ENCODE results near the gene OR4D5.

DNA sequence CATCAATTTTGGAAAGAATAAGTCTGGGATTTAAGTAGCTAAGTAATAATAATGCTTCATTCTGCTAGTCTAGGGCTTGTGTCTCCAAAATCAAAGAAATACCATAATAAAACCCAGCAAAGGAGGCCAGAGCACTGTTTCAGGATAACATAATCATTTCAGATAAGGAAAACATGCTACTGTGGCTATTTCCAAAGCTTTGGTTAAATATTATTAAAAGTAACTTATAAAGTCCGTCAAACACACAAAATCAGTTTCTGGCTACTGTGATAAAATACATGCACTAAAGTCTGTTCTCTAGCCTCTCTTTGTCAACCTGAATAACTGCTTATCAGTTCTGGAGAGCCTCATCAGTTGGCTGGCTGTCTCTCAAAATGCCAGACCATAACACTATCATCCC is 5.7 kb downstream of the OR4D5 start:
- TF ChIP-seq, protein P1, sequence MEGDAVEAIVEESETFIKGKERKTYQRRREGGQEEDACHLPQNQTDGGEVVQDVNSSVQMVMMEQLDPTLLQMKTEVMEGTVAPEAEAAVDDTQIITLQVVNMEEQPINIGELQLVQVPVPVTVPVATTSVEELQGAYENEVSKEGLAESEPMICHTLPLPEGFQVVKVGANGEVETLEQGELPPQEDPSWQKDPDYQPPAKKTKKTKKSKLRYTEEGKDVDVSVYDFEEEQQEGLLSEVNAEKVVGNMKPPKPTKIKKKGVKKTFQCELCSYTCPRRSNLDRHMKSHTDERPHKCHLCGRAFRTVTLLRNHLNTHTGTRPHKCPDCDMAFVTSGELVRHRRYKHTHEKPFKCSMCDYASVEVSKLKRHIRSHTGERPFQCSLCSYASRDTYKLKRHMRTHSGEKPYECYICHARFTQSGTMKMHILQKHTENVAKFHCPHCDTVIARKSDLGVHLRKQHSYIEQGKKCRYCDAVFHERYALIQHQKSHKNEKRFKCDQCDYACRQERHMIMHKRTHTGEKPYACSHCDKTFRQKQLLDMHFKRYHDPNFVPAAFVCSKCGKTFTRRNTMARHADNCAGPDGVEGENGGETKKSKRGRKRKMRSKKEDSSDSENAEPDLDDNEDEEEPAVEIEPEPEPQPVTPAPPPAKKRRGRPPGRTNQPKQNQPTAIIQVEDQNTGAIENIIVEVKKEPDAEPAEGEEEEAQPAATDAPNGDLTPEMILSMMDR (conservative IDR thresholded peaks at IDR 0.05; ENCODE audit: low read depth, low read length), result no peak
- TF ChIP-seq EZH2 (IDR thresholded peaks at IDR 0.05; ENCODE audit: low read length, unreplicated experiment) (no peak), EZH2phosphoT487 (IDR thresholded peaks at IDR 0.05; ENCODE audit: borderline replicate concordance, low read length) (no peak)

All from PC-3 (cell line).